Measurements from ENCODE around the gene GEMIN4.
A peak's percentile ranks its signal among the peaks of the same experiment; 100 is the strongest.

The GEMIN4 gene

DNA sequence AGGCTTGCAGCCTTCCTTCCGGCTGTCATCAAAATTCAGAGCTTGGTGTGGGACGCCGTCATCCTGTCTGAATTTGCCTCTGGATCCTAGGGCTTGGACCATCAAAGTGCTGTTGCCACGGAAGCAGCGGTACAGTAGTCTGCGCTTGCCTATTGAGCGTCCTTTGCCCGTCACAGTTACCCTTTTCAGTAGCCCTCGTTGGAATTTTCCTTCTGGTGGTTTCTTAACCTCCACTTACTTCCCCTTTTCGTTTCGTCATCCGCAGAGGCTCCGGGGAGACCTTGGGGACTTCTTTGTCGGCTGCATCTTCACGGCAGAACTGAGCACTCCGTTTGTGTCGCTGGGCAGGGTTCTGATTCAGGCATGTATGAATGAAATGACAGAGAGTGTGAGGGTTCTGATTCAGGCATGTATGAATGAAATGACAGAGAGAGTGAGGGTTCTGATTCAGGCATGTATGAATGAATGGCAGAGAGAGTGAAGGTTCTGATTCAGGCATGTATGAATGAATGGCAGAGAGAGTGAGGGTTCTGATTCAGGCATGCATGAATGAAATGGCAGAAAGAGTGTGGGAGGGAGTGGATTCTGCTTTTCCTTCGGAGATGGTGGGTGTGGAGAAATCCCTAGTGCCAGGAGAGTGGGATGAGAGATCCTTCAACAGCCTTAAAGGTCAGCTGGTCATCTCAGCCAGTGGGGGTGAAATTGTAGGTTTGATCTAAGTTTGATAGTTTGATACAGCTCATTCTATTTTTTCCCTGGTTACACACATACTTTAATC lies 11.6 kb downstream of the GEMIN4 start:
- DNase-seq: no peak

GRCh38 chr17:737561-738113 lies 14.4 kb downstream of the GEMIN4 start:
- DNase-seq: no peak

- DNase-seq: no peak
Measured at GRCh38 chr17:733743-734142, 18.3 kb downstream of the GEMIN4 start.

- peak; percentile 56 for DNase-seq
Measured at GRCh38 chr17:732902-733720, 19.0 kb downstream of the GEMIN4 start.

- peak; percentile 86 for DNase-seq
Measured at GRCh38 chr17:732067-732901, 19.8 kb downstream of the GEMIN4 start, which contains the start of gene TLCD3A. Gene TLCD3A (plus strand): TSS chr17:732596. CDS start chr17:732648, 52 bp downstream.

GRCh38 chr17:731644-732066 lies 20.4 kb downstream of the GEMIN4 start:
- DNase-seq: no peak

- DNase-seq: no peak
Measured at GRCh38 chr17:728911-729310, 23.2 kb downstream of the GEMIN4 start.

- peak; percentile 37 for DNase-seq
Measured at GRCh38 chr17:726271-726919, 25.7 kb downstream of the GEMIN4 start.

DNA sequence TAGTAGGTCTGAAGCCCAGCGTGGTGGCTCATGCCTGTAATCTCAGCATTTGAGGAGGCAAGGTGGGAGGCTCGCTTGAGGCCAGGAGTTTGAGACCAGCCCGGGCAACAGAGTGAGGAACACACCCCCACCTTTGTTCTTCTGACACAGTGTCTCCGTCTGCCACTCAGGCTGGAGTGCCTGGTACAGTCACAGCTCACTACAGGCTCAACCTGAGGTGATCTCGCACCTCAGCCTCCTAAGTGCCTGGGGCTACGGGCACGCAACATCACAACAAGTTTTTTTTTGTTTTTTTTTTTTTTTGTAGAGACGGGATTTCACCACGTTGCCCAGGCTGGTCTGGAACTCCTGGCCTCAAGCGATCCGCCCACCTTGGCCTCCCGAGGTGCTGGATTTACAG lies 26.3 kb downstream of the GEMIN4 start:
- DNase-seq: no peak

DNA sequence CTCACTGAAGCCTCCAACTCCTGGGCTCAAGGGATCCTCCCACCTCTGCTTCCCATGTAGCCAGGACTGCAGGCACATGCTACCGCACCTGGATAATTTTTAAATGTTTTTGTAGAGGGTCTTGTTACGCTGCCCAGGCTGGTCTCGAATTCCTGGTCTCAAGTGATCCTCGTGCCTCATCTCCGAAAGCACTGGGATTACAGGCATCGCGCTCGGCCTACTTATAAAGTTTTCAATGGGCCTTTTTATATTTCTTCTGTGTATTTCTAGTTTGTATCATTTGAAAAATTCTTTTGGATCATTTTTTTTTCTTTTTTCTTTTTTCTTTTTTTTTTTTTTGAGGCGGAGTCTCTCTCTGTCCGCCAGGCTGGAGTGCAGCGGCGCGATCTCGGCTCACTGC lies 27.0 kb downstream of the GEMIN4 start:
- no peak for DNase-seq

- no peak for DNase-seq
Measured at GRCh38 chr17:721540-721937, 30.5 kb downstream of the GEMIN4 start.

DNA sequence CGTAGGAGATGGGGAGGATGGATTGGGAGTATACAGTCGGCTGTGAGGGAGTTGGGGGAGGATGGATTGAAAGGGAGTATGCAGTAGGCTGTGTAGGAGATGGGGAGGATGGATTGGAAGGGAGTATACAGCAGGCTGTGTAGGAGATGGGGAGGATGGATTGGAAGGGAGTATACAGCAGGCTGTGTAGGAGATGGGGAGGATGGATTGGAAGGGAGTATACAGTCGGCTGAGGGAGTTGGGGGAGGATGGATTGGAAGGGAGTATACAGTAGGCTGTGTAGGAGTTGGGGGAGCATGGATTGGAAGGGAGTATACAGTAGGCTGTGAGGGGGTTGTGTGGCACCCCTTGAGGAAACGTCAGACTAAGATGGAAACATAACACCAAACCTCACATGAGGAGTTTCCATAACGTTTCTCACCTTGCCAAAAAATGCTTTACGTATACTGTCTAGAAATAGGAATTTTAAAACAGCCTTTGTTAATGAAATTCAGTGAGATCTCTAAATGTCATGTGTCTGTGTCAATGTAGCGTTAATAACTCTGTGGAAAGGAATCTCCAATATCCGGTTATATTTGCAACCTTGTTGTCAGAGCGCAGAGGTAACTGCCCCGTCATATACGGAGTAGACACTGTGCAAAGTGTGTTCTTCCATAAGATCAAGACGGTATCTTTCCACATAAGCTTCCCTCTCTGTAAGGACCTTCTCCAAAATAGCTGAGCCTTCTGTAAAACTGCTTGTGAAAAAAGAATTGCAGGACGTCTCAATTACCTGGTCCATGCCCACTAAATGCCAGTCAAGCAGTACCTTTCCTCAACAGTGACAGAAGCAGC lies 31.1 kb downstream of the GEMIN4 start:
- no peak for DNase-seq

GRCh38 chr17:718075-718474 lies 34.0 kb downstream of the GEMIN4 start:
- peak; percentile 34 for DNase-seq

GRCh38 chr17:708132-708531 lies 43.9 kb downstream of the GEMIN4 start:
- no peak for DNase-seq

GRCh38 chr17:705863-706262 lies 46.2 kb downstream of the GEMIN4 start:
- no peak for DNase-seq

DNA sequence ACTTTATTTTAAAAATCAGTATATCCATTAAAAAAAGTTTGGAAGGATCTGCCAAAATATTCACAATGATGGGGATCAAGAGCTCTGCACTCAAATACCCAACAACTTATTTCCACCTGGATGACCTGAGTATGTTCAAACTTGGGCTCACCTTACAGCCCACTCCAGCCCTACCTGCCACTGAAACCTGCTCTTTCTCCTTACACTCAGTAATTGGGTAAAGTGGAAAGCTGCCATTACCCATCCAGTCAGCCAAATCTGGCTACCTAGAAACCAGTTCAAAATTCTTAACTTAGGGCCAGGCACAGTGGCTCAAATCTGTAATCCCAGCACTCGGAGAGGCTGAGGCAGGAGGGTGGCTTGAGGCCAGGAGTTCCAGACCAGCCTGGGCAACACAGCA lies 47.1 kb downstream of the GEMIN4 start:
- DNase-seq: no peak

DNA sequence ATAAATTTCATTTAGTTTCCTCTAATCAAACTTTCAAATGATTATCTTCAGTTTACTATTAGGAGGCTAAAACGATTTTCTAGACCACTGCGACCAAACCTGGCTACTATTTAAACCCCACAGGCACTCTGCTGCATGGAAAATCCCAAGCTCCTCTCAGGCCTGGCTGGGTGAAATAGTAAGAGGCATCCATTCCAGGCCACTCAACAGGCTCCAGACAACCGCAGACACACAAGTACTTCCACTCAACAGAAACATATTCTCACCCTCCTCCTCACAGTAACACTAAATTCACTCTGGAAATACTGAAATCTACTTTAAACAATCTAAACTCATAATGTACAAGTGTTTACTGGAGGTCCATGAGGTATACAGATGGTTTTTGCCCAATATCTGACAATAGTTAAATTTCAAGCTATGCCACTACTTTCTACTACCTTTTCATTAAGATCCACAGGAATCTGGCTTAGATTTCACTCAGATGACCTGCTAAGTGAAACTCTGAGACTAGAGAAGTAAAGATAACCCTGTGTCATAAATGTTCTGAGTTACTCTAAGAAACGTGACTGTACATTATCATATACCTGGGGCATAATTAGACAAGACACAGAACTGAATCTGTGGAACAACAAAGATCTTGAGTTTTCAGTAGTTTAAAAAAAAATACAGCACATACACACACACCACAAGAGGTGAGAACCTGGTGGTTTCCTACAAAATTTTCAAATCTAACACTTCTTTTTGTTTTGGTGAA lies 47.8 kb downstream of the GEMIN4 start:
- no peak for DNase-seq

GRCh38 chr17:703081-703875 lies 48.8 kb downstream of the GEMIN4 start:
- no peak for DNase-seq

GRCh38 chr17:700504-701094 lies 51.5 kb downstream of the GEMIN4 start:
- peak; percentile 17 for DNase-seq

Data from NCI-H146 (cell line).